ENCODE measurements around the gene XCL2.

Gene XCL2

DNA sequence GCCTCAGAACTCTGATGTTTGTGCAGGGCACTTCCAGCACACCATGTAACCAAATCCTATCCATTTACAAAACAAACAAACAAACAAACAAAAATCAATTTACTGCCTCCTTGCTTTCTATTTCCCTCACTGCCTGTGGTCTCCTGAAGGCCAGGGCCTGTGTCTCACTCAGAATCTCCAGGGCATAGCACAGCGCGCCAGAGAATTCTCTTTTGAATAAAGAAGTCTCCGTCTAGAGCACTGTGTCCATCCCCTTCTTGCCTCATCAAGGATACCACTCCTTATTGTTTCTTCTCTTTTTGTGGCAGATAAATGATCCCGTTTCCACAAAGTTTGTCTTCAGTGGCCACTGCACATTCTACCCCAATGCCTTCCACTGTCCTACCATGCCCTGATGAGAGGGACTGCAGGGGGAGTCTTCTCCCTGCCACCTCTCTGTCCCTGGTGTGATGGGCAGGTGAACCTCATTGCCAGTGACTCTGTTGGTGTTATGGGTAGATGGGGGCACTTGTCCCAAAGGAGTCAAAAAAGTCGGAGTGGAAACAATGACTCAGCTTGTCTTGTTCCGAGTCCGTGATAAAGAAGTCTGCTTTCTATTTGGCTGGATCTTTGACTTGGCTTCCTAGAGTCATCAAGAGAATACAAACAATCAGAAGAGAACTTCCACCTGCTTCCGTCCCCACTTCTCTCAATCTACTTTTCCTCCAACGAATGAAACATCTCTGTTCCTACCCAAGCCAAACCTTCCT lies 30.0 kb downstream of the XCL2 start:
- no peak for DNase-seq (ENCODE audit: low read depth)

DNA sequence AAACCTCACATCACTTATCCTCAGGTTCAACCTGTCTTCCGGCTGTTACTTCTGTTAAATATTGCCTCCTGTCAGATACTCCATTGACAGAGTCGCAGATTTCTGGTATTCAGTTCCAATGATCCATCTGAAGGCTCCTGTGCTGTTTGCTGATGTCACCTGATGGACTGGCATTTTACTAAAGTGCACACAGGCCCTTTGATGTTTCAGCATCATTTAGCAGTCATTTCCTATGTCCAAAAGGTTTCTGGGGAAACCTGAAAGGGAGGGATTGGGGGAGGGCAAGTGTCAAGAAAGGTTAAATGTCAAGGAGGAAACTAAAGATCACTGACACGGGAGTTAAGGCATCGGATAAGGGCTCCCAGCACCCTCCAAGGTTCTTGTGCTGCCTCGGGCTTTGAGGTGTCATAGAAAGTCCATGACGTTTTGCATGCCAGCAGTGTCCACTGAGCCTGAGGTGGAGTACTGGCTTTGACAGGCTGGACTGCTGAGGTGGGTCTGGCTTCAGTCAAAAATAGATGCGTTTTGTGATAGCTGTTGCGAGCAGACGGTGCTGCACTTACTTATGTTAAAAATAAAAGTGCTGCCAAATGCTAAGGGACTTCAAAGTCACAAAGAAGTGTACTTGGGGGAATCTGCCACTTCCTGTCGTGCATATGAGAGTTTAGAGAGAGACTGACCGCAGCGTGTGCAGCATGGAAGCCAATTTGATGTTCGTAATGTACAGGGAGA lies 30.8 kb downstream of the XCL2 start:
- DNase-seq (ENCODE audit: low read depth), result no peak

GRCh38 chr1:168509875-168510791 lies 33.7 kb downstream of the XCL2 start:
- no peak for DNase-seq (ENCODE audit: low read depth)

- no peak for DNase-seq (ENCODE audit: low read depth)
Observed at GRCh38 chr1:168509210-168509609, 34.6 kb downstream of the XCL2 start.

DNA sequence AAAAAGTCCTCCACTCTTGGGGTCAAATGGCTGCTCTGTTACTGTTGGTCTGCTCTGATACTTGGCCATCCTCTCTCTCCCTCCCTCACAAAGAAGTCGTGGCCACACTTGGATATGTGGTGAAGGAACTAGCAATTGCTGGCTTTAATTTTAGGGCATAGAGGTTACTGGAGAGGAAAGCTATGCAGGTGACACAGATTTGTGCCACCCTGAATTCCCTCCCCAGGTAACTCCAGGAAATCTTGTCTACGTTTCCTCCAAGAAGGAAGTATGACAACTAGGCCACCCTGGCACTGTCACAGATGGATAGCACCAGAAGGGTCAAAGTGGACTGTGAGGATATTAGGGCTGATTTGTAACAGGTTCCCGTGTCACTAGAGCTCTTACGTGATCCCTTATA lies 36.0 kb downstream of the XCL2 start:
- no peak for DNase-seq (ENCODE audit: low read depth)

DNA sequence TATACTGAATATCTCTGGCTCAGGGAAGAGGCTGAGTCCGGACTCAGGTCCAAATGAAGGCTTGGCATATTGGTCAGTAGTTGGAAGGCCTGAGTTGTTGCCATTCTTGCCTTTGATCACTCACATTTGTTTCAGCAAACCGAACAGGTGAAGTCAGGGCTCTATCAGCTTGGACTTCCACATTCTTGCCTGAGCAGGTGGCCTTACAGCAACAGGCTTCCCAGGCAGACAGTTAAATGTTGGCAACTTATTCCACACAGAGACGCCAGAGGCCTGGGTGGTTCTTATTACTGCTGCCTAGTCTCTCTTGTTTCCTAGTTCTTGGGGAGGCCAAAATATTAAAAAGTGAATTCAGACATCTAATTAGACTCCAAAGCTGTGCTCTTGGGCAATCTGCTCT lies 36.6 kb downstream of the XCL2 start:
- DNase-seq (ENCODE audit: low read depth), result no peak

DNA sequence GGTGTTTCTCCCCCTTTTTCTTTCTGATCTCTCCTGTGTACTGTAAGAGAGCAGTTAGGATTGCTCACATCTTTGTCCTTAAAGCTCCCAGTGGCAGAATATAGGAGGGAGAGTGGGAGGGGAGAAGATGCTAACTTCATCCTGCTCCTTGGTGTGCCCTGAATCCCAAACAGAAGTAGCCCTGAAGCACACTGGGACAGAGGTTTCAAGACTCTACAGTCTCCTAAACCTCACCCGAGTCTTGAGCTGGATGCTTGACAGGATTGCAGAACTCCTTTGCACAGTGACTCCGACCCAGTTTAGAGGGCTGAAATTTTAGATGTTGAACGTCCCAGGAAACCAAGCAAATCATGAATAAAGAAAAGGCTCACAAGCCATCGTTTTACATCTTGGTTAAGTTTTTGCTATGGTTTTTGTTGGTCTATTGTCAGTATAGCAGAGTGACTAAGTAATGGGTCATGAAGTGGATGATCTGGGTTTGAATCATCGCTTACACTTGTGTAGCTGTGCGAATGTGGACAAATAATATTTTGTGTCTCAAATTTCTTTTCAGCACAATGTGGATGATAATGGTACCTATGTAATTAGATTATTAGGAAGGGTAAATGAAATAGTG lies 37.5 kb downstream of the XCL2 start:
- peak; percentile 66 for DNase-seq (ENCODE audit: low read depth)

GRCh38 chr1:168505006-168505405 lies 38.8 kb downstream of the XCL2 start:
- DNase-seq (ENCODE audit: low read depth), result no peak

DNA sequence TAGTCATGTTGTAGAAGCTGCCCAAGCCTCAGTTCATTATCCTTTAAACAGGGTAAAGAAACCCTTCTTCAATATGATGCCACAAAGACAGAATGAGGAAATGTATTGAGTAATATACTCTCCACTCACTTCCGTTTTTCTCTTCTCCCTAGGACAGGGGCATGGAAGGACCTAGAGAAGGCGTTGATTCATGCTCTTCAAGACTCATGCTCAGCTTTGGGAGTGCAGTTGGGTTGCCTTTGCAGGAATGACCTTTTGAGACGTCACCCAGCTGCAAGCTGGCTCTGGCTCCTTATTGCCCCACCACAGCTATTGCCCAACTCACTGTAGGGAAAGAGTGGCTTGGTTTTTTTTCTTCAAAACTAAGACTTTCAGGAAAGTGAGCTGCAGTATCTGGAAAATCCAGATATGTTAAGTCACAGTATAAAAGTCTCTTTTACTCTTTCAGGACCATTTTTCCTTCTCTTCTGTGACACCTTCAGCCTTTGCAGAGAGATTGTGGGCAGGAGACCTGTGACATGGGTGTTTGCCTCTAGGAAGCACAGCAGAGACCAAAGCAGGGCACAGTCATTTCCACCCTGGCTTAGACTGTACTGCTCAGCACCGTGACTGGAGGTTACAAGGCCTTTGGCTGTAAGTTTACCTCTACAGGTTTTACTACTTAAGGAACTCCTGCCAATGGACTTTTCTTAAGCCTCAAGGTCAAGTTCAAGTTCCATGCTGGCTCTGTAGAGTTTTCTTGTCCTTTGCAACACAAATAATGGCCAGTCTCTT lies 39.5 kb downstream of the XCL2 start:
- peak; percentile 30 for DNase-seq (ENCODE audit: low read depth)

- DNase-seq (ENCODE audit: low read depth), result peak; percentile 51
Observed at GRCh38 chr1:168499688-168500049, 44.1 kb downstream of the XCL2 start.

- DNase-seq (ENCODE audit: low read depth), result no peak
Observed at GRCh38 chr1:168498956-168499687, 44.7 kb downstream of the XCL2 start.

DNA sequence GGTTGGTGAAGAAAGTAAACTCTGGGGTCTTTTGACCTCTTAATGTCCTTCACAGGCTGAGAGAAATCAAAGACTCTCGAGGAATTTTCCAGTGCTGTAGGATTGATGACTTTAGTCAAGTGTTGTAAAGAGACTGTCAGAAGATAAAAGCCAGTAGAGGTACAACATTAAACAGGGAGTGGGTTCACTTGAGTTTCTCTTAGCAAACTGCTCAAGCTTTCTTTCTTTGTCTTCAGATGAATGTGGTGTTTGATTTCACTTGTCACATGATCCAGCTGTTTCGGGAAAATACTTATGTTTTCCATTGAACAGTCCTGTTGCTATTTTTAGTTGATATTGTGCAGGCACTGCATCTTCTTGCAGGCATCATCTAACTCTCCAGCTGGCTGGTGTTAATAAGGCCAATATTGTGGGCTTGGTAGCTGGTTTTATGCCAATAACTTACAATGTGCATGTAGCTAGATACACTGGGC lies 45.6 kb downstream of the XCL2 start:
- peak; percentile 42 for DNase-seq (ENCODE audit: low read depth)

DNA sequence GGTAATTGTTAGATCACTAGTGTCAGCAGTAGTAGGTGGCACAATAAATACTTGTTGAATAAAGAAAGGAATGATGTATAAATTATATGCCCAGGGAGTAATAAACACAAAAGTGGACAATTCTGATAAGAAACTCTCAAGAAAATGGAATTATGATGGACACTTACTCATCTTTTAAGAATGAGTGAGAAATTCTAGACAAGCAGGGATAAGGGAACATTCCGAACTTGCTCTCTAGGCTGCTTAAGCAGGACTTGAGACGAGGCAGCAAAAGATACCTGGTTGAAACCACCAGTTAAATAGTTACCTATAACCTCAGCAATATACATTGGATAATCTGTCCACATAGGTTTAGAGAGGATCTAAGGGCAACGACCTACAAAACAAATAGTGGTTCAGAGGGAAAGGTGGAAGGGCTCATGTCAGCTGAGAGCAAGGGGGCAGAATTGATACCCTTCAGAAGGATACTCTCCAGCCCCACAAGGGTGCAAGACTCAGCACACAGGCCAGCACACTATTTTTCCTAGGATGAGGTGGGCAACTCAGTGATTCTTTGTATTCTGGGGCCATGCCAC lies 46.3 kb downstream of the XCL2 start:
- DNase-seq (ENCODE audit: low read depth), result no peak

DNA sequence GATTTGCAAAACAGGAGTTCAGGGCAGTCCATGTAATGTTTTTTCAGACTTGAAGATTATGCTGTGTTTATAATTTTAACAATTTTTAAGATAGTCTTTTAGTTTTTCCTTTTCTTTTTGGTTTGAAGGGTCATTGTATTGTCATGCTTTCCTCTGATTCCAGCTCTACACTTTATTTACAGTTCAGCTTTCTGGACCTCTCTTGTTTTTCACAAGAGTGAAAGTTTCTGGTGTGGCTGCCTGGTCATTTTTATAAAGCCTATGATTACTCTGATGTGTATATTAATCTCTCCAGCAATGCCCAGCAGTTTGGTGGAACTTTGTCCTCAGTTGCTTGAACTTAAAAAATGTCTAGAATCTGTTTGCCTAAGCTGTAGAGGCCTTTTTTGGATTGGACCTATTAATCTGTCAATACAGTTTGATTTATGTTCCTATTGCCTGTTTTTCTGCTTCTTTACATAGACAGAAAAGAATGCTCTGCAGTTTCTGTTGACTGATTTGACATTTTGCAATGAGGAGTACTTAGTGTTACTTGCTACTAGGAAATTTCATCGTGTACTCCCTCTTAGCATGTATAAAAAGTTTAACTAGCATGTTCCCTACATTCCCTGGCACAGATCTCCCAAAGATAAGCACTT lies 52.2 kb downstream of the XCL2 start:
- no peak for DNase-seq (ENCODE audit: low read depth)
